ENCODE data around the gene JUNB.
"Not testable (repeated sequence)": the region's sequence is repeated elsewhere in the genome, so short reads cannot be mapped to it uniquely, and the experiment has no call there.

The JUNB gene

GRCh38 chr19:12796146-12797071 lies 5.1 kb downstream of the JUNB start:
- Mint-ChIP-seq H3K4me3 (peak overlapping the region; percentile 66), H3K9me3 (no peaks in the 10 kb centered on the region), H3K27me3 (no peaks in the 10 kb centered on the region), H3K4me1 (peaks cover 26% of the 10 kb centered on the region), H3K27ac (ENCODE audit: low read depth) (peak overlapping the region; percentile 97), H3K36me3 (ENCODE audit: insufficient read depth) (peaks cover 44% of the 10 kb centered on the region)
- ATAC-seq (replicated peaks; ENCODE audit: extremely low read depth, poor library complexity, severe bottlenecking) (no peak), DNase-seq (ENCODE audit: low spot score in 2 of 2) (peak; percentile 63 to 73)

DNA sequence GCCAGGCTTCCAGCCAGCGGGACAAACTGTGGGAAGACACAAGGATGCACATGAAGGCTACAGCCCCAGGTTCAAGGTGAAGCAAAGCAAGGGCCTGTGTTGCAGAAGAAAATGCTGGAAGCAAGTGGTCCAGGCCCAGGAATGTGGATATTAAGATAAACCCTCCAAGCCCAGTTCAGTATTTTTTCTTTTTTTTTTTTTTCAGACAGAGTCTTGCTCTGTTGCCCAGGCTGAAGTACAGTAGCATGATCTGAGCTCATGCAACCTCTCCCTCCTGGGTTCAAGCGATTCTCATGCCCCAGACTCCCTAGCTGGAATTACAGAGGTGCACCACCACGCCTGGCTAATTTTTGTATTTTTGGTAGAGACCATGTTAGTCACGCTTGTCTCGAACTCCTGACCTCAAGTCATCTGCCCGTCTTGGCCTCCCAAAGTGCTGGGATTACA lies 5.9 kb downstream of the JUNB start:
- Mint-ChIP-seq H3K4me3 (no peak overlapping the region), H3K9me3 (no peaks in the 10 kb centered on the region), H3K4me1 (peaks cover 28% of the 10 kb centered on the region), H3K36me3 (ENCODE audit: insufficient read depth) (peaks cover 37% of the 10 kb centered on the region), H3K27ac (ENCODE audit: low read depth) (no peak overlapping the region), H3K27me3 (no peaks in the 10 kb centered on the region)
- DNase-seq (ENCODE audit: low spot score in 2 of 2): no peak
- ATAC-seq (replicated peaks; ENCODE audit: extremely low read depth, poor library complexity, severe bottlenecking): no peak

DNA sequence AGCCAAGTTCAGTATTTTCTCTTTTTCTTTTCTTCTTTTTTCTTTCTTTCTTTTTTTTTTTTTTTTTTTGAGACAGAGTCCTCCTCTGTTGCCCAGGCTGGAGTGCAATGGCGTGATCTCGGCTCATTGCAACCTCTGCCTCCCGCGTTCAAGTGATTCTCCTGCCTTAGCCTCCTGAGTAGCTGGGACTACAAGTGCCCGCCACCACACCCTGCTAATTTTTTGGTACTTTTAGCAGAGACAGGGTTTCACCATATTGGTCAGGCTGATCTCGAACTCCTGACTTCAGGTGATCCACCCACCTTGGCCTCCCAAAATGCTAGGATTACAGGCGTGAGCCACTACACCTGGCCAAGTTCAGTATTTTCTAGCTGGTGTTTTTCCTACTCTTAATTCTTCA lies 6.3 kb downstream of the JUNB start:
- Mint-ChIP-seq H3K4me1 (peaks cover 33% of the 10 kb centered on the region), H3K36me3 (ENCODE audit: insufficient read depth) (peaks cover 35% of the 10 kb centered on the region)
- H3K27me3 Mint-ChIP-seq; DNase-seq (ENCODE audit: low spot score in 2 of 2); H3K27ac Mint-ChIP-seq (ENCODE audit: low read depth); ATAC-seq (replicated peaks; ENCODE audit: extremely low read depth, poor library complexity, severe bottlenecking); H3K4me3 Mint-ChIP-seq; H3K9me3 Mint-ChIP-seq: not testable (repeated sequence)

DNA sequence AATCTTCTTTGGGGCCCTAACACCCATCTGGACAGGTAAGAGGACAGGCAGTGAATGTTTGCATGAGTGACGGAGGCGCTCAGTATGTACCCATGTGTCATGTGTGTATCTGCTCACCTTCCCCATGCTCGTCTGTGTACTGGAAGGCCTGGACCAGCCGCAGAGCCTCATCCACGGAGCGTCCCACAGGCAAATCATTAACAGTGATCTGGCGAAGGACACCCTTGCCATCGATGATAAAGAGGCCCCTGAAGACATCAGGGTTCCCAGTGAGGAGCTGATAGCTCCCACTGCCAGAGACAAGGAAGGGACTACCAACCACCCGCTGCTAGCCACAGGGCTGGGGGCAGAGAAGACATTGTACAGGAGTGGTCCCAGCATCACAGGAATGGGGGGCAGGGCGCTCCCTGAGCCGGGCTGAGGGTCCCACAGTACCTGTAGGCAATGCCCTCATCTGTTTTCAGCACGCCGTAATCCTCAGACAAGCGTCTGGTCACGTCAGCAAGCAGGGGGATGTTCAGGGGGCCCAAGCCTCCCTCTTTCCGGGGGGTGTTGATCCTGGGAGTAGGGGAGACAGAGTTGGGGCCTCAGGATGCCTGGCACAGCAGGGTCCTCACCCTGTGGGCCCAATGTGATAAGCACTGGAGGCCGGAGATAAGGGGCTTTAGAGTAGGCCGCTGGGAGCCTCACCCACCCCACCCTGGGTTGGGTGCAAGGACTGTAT lies 8.6 kb downstream of the JUNB start:
- ATAC-seq (replicated peaks; ENCODE audit: extremely low read depth, poor library complexity, severe bottlenecking) (no peak), DNase-seq (ENCODE audit: low spot score in 2 of 2) (no peak)
- peak overlapping the region; percentile 83 for H3K4me3 Mint-ChIP-seq
- H3K27me3 Mint-ChIP-seq: no peaks in the 10 kb centered on the region
- no peaks in the 10 kb centered on the region for H3K9me3 Mint-ChIP-seq
- no peak overlapping the region for H3K27ac Mint-ChIP-seq (ENCODE audit: low read depth)
- peaks cover 26% of the 10 kb centered on the region for H3K4me1 Mint-ChIP-seq
- peaks cover 14% of the 10 kb centered on the region for H3K36me3 Mint-ChIP-seq (ENCODE audit: insufficient read depth)

DNA sequence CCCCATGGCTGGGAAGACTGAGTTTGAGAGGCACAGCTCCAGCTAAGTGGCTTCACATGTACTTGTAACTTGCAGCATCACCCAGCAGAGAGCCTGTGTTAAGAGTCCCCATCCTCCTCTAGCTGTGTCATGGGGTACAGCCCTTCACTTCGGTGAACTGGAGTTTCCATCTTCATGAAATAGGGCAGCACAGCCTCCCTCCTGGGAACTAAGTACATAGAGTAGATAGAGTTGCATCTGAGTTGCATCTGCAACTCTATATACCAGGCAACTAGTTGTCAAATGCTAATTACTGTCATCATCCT lies 9.1 kb downstream of the JUNB start:
- peaks cover 26% of the 10 kb centered on the region for H3K4me1 Mint-ChIP-seq
- peaks cover 13% of the 10 kb centered on the region for H3K36me3 Mint-ChIP-seq (ENCODE audit: insufficient read depth)
- ATAC-seq (replicated peaks; ENCODE audit: extremely low read depth, poor library complexity, severe bottlenecking) (no peak), DNase-seq (ENCODE audit: low spot score in 2 of 2) (no peak)
- H3K4me3 Mint-ChIP-seq: peak overlapping the region; percentile 83
- H3K27me3 Mint-ChIP-seq: no peaks in the 10 kb centered on the region
- H3K9me3 Mint-ChIP-seq: no peaks in the 10 kb centered on the region
- no peak overlapping the region for H3K27ac Mint-ChIP-seq (ENCODE audit: low read depth)

GRCh38 chr19:12800923-12801465 lies 9.7 kb downstream of the JUNB start:
- DNase-seq (ENCODE audit: low spot score in 2 of 2): no peak
- peak overlapping the region; percentile 83 for H3K4me3 Mint-ChIP-seq
- H3K36me3 Mint-ChIP-seq (ENCODE audit: insufficient read depth): peaks cover 13% of the 10 kb centered on the region
- H3K9me3 Mint-ChIP-seq: no peaks in the 10 kb centered on the region
- H3K27ac Mint-ChIP-seq (ENCODE audit: low read depth): peak overlapping the region; percentile 61
- H3K27me3 Mint-ChIP-seq: no peaks in the 10 kb centered on the region
- H3K4me1 Mint-ChIP-seq: peaks cover 22% of the 10 kb centered on the region
- no peak for ATAC-seq (replicated peaks; ENCODE audit: extremely low read depth, poor library complexity, severe bottlenecking)

DNA sequence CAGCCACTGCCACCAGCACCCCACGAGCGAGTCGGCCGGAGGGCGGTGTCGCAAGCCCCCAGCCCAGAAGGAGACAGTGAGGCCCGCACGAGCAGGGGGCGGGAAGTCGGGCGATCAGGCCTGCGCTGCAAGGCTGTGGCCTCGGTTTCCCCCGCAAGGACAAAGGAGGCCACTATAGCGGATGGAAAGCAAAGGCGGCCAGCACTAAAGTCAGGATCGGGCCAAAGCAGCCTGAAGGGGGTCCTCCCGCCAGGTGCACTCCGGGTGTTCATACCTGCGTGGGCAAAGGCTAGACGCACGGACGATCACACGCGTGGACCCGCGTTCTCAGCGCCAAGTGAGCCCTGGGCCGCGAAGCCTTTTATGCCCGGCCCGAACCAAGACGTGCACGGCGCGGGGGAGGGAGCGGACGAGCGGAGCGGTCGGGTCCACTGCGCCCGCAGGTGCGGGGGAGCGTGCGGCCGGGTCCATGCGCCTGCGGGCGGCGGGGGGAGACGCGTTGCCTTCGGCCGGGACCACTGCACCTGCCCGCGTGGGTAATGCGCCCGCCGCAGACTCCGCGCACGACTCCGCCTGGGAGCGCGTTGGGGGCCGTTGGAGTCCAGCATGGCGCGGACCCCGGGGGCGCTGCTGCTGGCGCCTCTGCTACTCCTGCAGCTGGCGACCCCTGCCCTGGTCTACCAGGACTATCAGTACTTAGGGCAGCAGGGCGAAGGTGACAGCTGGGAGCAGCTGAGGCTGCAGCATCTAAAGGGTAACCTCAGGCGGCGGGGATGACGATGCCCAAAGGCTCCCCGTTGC lies 10.4 kb downstream of the JUNB start, which contains the start of the genes PRDX2 and THSD8:
TSS of gene PRDX2 (minus strand) at position 335 of the 801 bp plus-strand sequence. CDS start 539 bp downstream, outside the sequence.
TSS of gene THSD8 (plus strand) at position 604 of the 801 bp plus-strand sequence. CDS start at position 607, 3 bp downstream.
- peak; percentile 48 to 49 for DNase-seq (ENCODE audit: low spot score in 2 of 2)
- H3K36me3 Mint-ChIP-seq (ENCODE audit: insufficient read depth): peaks cover 12% of the 10 kb centered on the region
- no peaks in the 10 kb centered on the region for H3K27me3 Mint-ChIP-seq
- peak within 1 kb of the TSS; percentile 83 for H3K4me3 Mint-ChIP-seq
- H3K9me3 Mint-ChIP-seq: no peaks in the 10 kb centered on the region
- peaks cover 22% of the 10 kb centered on the region for H3K4me1 Mint-ChIP-seq
- ATAC-seq (replicated peaks; ENCODE audit: extremely low read depth, poor library complexity, severe bottlenecking): peak; percentile 59
- H3K27ac Mint-ChIP-seq (ENCODE audit: low read depth): peak within 1 kb of the TSS; percentile 61

DNA sequence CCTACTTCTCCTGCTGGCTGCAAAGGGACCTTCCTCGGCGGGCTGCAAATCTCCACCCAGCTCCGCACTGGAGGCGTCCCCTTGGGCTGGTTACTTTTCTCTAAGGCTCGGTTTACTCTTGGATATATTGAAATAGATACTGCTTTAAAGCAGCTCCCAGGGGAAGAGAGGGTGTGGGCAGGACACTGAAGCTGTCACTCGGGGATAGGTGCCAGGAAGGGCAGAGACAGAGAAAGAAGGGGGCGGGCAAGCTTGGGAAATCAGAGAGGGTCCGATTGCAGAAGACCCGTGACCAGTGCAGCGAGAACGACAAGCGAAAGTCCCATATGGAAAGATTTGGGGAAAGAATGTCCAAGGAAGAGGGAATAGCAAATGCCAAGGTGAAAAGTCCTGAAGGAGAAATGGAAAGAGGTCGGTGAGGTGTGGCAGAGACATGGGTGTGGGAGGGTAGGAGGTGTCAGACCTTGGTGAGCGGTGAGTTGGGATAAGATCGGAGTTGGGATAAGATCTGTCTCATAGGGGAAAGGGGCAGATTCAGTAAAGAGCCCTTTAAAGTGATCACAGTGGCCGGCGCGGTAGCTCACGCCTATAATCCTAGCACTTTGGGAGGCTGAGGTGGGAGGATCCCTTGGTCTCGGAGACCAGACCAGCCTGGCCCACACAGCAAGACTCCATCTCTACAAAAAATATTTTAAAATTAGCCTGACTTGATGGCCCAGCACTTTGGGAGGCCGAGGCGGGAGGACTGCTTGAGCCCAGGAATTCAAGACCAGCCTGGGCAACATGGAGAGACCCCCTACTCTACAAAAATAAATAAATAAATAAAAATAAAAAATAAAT lies 11.2 kb downstream of the JUNB start:
- H3K9me3 Mint-ChIP-seq: no peaks in the 10 kb centered on the region
- H3K36me3 Mint-ChIP-seq (ENCODE audit: insufficient read depth): peaks cover 15% of the 10 kb centered on the region
- peaks cover 26% of the 10 kb centered on the region for H3K4me1 Mint-ChIP-seq
- H3K27me3 Mint-ChIP-seq: no peaks in the 10 kb centered on the region
- ATAC-seq (replicated peaks; ENCODE audit: extremely low read depth, poor library complexity, severe bottlenecking) (no peak), DNase-seq (ENCODE audit: low spot score in 2 of 2) (no peak)
- peak overlapping the region; percentile 29 for H3K27ac Mint-ChIP-seq (ENCODE audit: low read depth)
- peak overlapping the region; percentile 83 for H3K4me3 Mint-ChIP-seq

DNA sequence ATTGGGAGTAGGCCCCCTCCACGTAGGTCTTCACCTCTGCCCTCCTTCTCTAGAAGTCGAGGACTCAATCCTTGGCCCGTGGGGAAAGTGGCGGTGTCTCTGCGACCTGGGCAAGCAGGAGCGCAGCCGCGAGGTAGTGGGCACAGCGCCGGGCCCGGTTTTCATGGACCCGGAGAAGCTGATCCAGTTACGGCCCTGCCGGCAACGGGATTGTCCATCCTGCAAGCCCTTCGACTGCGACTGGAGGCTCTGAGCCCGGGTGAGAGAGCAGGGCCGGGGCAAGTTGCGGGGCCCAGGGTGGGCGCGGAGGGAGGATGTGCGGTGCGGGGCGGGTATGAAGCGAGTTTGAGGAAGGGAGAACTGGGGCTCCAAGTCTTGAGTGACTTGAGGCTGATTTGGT lies 12.8 kb downstream of the JUNB start:
- peaks cover 26% of the 10 kb centered on the region for H3K4me1 Mint-ChIP-seq
- DNase-seq (ENCODE audit: low spot score in 2 of 2) (no peak), ATAC-seq (replicated peaks; ENCODE audit: extremely low read depth, poor library complexity, severe bottlenecking) (no peak)
- no peaks in the 10 kb centered on the region for H3K27me3 Mint-ChIP-seq
- H3K9me3 Mint-ChIP-seq: no peaks in the 10 kb centered on the region
- H3K27ac Mint-ChIP-seq (ENCODE audit: low read depth): no peak overlapping the region
- no peak overlapping the region for H3K4me3 Mint-ChIP-seq
- H3K36me3 Mint-ChIP-seq (ENCODE audit: insufficient read depth): peaks cover 16% of the 10 kb centered on the region

- ATAC-seq (replicated peaks; ENCODE audit: extremely low read depth, poor library complexity, severe bottlenecking): peak; percentile 92
- Mint-ChIP-seq H3K4me3 (peak within 1 kb of the TSS; percentile 94), H3K36me3 (ENCODE audit: insufficient read depth) (peaks cover 8% of the 10 kb centered on the region)
Measured at GRCh38 chr19:12806242-12807081, 15.2 kb downstream of the JUNB start, which contains the start of gene RNASEH2A. RNASEH2A (plus strand) TSS chr19:12806584; CDS start chr19:12806674, 90 bp downstream.

DNA sequence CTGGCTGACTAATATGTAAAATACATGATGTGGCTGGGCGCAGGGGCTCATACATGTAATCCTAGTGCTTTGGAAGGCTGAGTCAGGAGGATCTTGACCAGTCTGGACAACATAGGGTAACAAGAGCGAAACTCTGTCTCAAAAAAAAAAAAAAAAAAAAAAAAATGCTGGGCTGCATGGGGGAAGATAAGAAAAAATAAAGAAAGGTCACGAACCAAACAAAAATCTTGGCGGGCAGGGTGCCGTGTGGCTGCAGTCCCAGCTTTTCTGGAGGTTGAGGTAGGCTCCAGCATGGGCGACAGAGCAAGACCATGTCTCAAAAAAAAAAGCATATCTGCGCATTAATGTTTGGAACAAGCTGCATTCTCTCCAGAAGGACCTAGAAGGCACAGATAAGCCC lies 23.8 kb downstream of the JUNB start:
- ATAC-seq (replicated peaks; ENCODE audit: extremely low read depth, poor library complexity, severe bottlenecking): no peak
- DNase-seq (ENCODE audit: low spot score in 2 of 2): no peak
- Mint-ChIP-seq H3K9me3 (no peaks in the 10 kb centered on the region), H3K4me3 (no peak overlapping the region), H3K4me1 (no peaks in the 10 kb centered on the region), H3K27me3 (no peaks in the 10 kb centered on the region), H3K36me3 (ENCODE audit: insufficient read depth) (peaks cover 12% of the 10 kb centered on the region), H3K27ac (ENCODE audit: low read depth) (no peak overlapping the region)

More at GRCh38 chr19:12806242-12807081, 15.2 kb downstream of the JUNB start, which contains the start of gene RNASEH2A:
- Mint-ChIP-seq H3K9me3 (no peaks in the 10 kb centered on the region), H3K27ac (ENCODE audit: low read depth) (peak within 1 kb of the TSS; percentile 59), H3K27me3 (no peaks in the 10 kb centered on the region), H3K4me1 (peaks cover 19% of the 10 kb centered on the region)
- peak; percentile 65 to 75 for DNase-seq (ENCODE audit: low spot score in 2 of 2)

All from central memory CD8-positive, alpha-beta T cell (primary cell).